ENCODE results near the gene CACNA1G.

DNA sequence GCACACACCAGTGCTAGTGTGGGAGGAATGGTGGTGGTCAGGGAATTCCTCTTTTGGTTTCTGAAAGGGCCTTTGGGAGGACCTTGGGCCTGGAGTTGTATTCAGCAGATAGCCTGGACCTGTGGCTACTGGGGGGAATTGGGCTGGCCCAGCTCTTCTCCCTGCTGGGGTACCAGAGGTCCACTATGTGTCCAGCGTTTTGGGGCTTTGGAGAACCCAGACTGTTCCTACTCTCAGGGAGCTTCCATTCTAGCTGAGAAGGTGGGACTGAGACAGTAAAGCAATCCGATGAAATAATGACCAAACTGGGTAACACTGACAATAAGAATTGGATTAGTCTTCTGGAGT is 25.6 kb upstream of the CACNA1G start:
- TF ChIP-seq PCBP2 (IDR thresholded peaks at IDR 0.05; ENCODE audit: low read depth, low read length, poor library complexity, severe bottlenecking) (no peak), ZC3H8 (IDR thresholded peaks at IDR 0.05) (no peak), CEBPB (tag; IDR thresholded peaks at IDR 0.05) (no peak), TOE1 (IDR thresholded peaks at IDR 0.05; ENCODE audit: borderline replicate concordance) (no peak), TOE1 (CRISPR knock-in tag; IDR thresholded peaks at IDR 0.05; ENCODE audit: borderline replicate concordance, low read depth) (no peak)
- TF ChIP-seq, protein P1, sequence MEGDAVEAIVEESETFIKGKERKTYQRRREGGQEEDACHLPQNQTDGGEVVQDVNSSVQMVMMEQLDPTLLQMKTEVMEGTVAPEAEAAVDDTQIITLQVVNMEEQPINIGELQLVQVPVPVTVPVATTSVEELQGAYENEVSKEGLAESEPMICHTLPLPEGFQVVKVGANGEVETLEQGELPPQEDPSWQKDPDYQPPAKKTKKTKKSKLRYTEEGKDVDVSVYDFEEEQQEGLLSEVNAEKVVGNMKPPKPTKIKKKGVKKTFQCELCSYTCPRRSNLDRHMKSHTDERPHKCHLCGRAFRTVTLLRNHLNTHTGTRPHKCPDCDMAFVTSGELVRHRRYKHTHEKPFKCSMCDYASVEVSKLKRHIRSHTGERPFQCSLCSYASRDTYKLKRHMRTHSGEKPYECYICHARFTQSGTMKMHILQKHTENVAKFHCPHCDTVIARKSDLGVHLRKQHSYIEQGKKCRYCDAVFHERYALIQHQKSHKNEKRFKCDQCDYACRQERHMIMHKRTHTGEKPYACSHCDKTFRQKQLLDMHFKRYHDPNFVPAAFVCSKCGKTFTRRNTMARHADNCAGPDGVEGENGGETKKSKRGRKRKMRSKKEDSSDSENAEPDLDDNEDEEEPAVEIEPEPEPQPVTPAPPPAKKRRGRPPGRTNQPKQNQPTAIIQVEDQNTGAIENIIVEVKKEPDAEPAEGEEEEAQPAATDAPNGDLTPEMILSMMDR (IDR thresholded peaks at IDR 0.05 in 2 of 3, conservative IDR thresholded peaks at IDR 0.05 in 1 of 3; ENCODE audit: insufficient read depth in 2 of 3, low read depth in 1 of 3, low read length in 3 of 3), result no peak
- TF ChIP-seq, protein P2, sequence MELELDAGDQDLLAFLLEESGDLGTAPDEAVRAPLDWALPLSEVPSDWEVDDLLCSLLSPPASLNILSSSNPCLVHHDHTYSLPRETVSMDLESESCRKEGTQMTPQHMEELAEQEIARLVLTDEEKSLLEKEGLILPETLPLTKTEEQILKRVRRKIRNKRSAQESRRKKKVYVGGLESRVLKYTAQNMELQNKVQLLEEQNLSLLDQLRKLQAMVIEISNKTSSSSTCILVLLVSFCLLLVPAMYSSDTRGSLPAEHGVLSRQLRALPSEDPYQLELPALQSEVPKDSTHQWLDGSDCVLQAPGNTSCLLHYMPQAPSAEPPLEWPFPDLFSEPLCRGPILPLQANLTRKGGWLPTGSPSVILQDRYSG (tag; conservative IDR thresholded peaks at IDR 0.05; ENCODE audit: low read depth), result no peak
- TF ChIP-seq, protein P3, sequence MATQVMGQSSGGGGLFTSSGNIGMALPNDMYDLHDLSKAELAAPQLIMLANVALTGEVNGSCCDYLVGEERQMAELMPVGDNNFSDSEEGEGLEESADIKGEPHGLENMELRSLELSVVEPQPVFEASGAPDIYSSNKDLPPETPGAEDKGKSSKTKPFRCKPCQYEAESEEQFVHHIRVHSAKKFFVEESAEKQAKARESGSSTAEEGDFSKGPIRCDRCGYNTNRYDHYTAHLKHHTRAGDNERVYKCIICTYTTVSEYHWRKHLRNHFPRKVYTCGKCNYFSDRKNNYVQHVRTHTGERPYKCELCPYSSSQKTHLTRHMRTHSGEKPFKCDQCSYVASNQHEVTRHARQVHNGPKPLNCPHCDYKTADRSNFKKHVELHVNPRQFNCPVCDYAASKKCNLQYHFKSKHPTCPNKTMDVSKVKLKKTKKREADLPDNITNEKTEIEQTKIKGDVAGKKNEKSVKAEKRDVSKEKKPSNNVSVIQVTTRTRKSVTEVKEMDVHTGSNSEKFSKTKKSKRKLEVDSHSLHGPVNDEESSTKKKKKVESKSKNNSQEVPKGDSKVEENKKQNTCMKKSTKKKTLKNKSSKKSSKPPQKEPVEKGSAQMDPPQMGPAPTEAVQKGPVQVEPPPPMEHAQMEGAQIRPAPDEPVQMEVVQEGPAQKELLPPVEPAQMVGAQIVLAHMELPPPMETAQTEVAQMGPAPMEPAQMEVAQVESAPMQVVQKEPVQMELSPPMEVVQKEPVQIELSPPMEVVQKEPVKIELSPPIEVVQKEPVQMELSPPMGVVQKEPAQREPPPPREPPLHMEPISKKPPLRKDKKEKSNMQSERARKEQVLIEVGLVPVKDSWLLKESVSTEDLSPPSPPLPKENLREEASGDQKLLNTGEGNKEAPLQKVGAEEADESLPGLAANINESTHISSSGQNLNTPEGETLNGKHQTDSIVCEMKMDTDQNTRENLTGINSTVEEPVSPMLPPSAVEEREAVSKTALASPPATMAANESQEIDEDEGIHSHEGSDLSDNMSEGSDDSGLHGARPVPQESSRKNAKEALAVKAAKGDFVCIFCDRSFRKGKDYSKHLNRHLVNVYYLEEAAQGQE (IDR thresholded peaks at IDR 0.05; ENCODE audit: borderline replicate concordance), result no peak
- TF ChIP-seq, protein P3 (CRISPR knock-in tag; IDR thresholded peaks at IDR 0.05; ENCODE audit: low read depth), result no peak
- TF ChIP-seq, protein P4, sequence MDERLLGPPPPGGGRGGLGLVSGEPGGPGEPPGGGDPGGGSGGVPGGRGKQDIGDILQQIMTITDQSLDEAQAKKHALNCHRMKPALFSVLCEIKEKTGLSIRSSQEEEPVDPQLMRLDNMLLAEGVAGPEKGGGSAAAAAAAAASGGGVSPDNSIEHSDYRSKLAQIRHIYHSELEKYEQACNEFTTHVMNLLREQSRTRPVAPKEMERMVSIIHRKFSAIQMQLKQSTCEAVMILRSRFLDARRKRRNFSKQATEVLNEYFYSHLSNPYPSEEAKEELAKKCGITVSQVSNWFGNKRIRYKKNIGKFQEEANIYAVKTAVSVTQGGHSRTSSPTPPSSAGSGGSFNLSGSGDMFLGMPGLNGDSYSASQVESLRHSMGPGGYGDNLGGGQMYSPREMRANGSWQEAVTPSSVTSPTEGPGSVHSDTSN (CRISPR knock-in tag; IDR thresholded peaks at IDR 0.05; ENCODE audit: low read depth), result no peak
- TF ChIP-seq, protein P4 (tag; conservative IDR thresholded peaks at IDR 0.05; ENCODE audit: low read depth), result no peak
- TF ChIP-seq, protein P5, sequence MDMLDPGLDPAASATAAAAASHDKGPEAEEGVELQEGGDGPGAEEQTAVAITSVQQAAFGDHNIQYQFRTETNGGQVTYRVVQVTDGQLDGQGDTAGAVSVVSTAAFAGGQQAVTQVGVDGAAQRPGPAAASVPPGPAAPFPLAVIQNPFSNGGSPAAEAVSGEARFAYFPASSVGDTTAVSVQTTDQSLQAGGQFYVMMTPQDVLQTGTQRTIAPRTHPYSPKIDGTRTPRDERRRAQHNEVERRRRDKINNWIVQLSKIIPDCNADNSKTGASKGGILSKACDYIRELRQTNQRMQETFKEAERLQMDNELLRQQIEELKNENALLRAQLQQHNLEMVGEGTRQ (CRISPR knock-in tag; IDR thresholded peaks at IDR 0.05), result no peak
